HCT116 (cell line): ENCODE results near the gene EPHB2. TPM values are rescaled to one million over a fixed set of nuclear protein-coding genes. Genes with fewer than 3 reads are reported as not detected.

Experiments used
- ATAC-seq: fragments of 200-7000 bp; cut with Tn5 transposase; 2 replicates; pipeline ENCODE4 v1.9.1; 2020; ENCODE audit warnings: mild to moderate bottlenecking, moderate library complexity
- BruUV-seq: library from RNA; stranded (reverse); fragments of 400-500 nt; replicated peaks from 2 replicates; lab custom pipeline; 2021; lab: Mats Ljungman, UMichigan
- CTCF ChIA-PET: fragments of 300-600 bp; sonication (Branson Sonifier 250); formaldehyde crosslinking; loops from one replicate; lab custom pipeline; 2021; ENCODE audit warnings: antibody characterized with exemption; lab: Charles Lee
- POLR2A ChIA-PET: fragments of 300-600, 350-600 bp; sonication (Branson Sonifier 250); formaldehyde crosslinking; loops from one replicate; lab custom pipeline; 2021; ENCODE audit warnings: antibody characterized with exemption; lab: Charles Lee
- RAD21 ChIA-PET, 2 experiments: fragments of 300-600 bp; sonication (Branson Sonifier 250); formaldehyde crosslinking; loops; one replicate each; lab custom pipeline; 2023; ENCODE audit warnings: low total read pairs in 2 of 2; ENCODE audit not compliant: uncharacterized antibody in 2 of 2, unreplicated experiment in 2 of 2, low non-redundant PET in 1 of 2; lab: Charles Lee
- DNase-seq: peaks from one replicate; pipeline ENCODE4 v3.0.0-alpha.2; 2010; ENCODE audit warnings: low read depth, low spot score
- H2AFZ ChIP-seq: fragments of 200-600 bp; shearing (Covaris generic), sonication (generic); 2 replicates; pipeline ENCODE4 v1.6.1; 2017; ENCODE audit warnings: low read depth, mixed run types, mixed read lengths, antibody characterized with exemption, low read length; ENCODE audit not compliant: poor library complexity, severe bottlenecking
- H3K27ac ChIP-seq: 2 replicates; pipeline ENCODE4 v1.5.1; 2012; ENCODE audit warnings: low read depth, low read length
- H3K27me3 ChIP-seq: fragments of 200-600 bp; sonication (generic); 2 replicates; pipeline ENCODE4 v1.6.1; 2016; ENCODE audit warnings: mixed run types, low read length, mixed read lengths; ENCODE audit not compliant: insufficient read depth
- H3K36me3 ChIP-seq, 2 experiments: fragments of 200-500 bp in 1 of 2; fragments of 200-600 bp in 1 of 2; sonication (Bioruptor generic) in 1 of 2; sonication (generic) in 1 of 2; 2 replicates each; pipeline versions ENCODE4 v1.5.1 to v1.6.1; 2014 to 2016; ENCODE audit warnings: low read length in 2 of 2, inconsistent platforms in 1 of 2, mixed read lengths in 1 of 2, mixed run types in 1 of 2; ENCODE audit not compliant: insufficient read depth in 2 of 2, control insufficient read depth in 1 of 2
- H3K4me1 ChIP-seq, 2 experiments: fragments of 200-600 bp in 1 of 2; sonication (generic) in 1 of 2; 2 replicates each; pipeline versions ENCODE4 v1.5.1 to v1.6.1; 2012 to 2017; ENCODE audit warnings: low read length in 2 of 2, inconsistent platforms in 1 of 2, mild to moderate bottlenecking in 1 of 2, mixed read lengths in 1 of 2, mixed run types in 1 of 2, moderate library complexity in 1 of 2; ENCODE audit not compliant: insufficient read depth in 2 of 2, control insufficient read depth in 1 of 2
- H3K4me2 ChIP-seq: fragments of 200-600 bp; sonication (generic); 2 replicates; pipeline ENCODE4 v1.6.1; 2017; ENCODE audit warnings: mixed run types, low read length, mixed read lengths
- H3K4me3 ChIP-seq, 2 experiments: fragments of 200-600 bp in 1 of 2; sonication (generic) in 1 of 2; replicated peaks in 1 of 2; 2 replicates each; pipeline ENCODE4 v1.5.1; 2011 to 2016; ENCODE audit warnings: low read length in 2 of 2, control low read depth in 1 of 2, low read depth in 1 of 2, mild to moderate bottlenecking in 1 of 2, mixed read lengths in 1 of 2, mixed run types in 1 of 2
- H3K79me2 ChIP-seq: fragments of 200-600 bp; sonication (generic); 2 replicates; pipeline ENCODE4 v1.6.1; 2017; ENCODE audit warnings: mild to moderate bottlenecking, mixed run types, low read length, moderate library complexity, mixed read lengths; ENCODE audit not compliant: insufficient read depth
- H3K9ac ChIP-seq: fragments of 200-600 bp; sonication (generic); 2 replicates; pipeline ENCODE4 v1.6.1; 2016; ENCODE audit warnings: low read length, mixed read lengths
- H3K9me2 ChIP-seq: fragments of 200-600 bp; sonication (generic), shearing (Covaris generic); 2 replicates; pipeline ENCODE4 v1.6.1; 2017; ENCODE audit warnings: mixed run types, mild to moderate bottlenecking, moderate library complexity; ENCODE audit not compliant: insufficient read depth
- H3K9me3 ChIP-seq, 2 experiments: fragments of 200-500 bp in 1 of 2; fragments of 200-600 bp in 1 of 2; sonication (Bioruptor generic) in 1 of 2; sonication (generic) in 1 of 2; 2 replicates each; pipeline ENCODE4 v1.6.1; 2014 to 2017; ENCODE audit warnings: low read length in 2 of 2, mixed read lengths in 2 of 2, inconsistent platforms in 1 of 2, low read depth in 1 of 2, mild to moderate bottlenecking in 1 of 2, mixed run types in 1 of 2, moderate library complexity in 1 of 2; ENCODE audit not compliant: control insufficient read depth in 1 of 2, insufficient read depth in 1 of 2
- H4K20me1 ChIP-seq: fragments of 200-600 bp; sonication (generic), shearing (Covaris generic); 2 replicates; pipeline ENCODE4 v1.6.1; 2017; ENCODE audit warnings: mixed run types, mild to moderate bottlenecking, moderate library complexity; ENCODE audit not compliant: insufficient read depth
- CEBPB ChIP-seq: IDR thresholded peaks from 2 replicates; pipeline ENCODE4 v1.6.1; 2012; ENCODE audit warnings: low read depth
- ELF1 ChIP-seq: IDR thresholded peaks from 2 replicates; pipeline ENCODE4 v1.6.1; 2012; ENCODE audit warnings: low read depth, borderline replicate concordance
- EZH2phosphoT487 ChIP-seq: fragments of 200-600 bp; IDR thresholded peaks from 2 replicates; pipeline ENCODE4 v1.6.1; 2018; ENCODE audit warnings: antibody characterized with exemption, borderline replicate concordance
- JUND ChIP-seq: IDR thresholded peaks from 2 replicates; pipeline ENCODE4 v1.6.1; 2012
- POLR2A ChIP-seq: IDR thresholded peaks from 2 replicates; pipeline ENCODE4 v1.7.0; 2011; ENCODE audit warnings: borderline replicate concordance; ENCODE audit not compliant: insufficient read depth, insufficient read length; ENCODE audit errors: extremely low read depth
- RAD21 ChIP-seq: IDR thresholded peaks from 2 replicates; pipeline ENCODE4 v1.6.1; 2012; ENCODE audit warnings: low read depth, mild to moderate bottlenecking
- SP1 ChIP-seq: IDR thresholded peaks from 2 replicates; pipeline ENCODE4 v1.6.1; 2012; ENCODE audit warnings: low read depth
- SRF ChIP-seq: IDR thresholded peaks from 2 replicates; pipeline ENCODE4 v1.6.1; 2012; ENCODE audit warnings: low read depth
- intact Hi-C: fragments of 100-400 bp; cut with micrococcal nuclease; formaldehyde crosslinking; loops from 2 replicates; pipeline ENCODE4 v1.10.0; 2022
- total RNA-seq: library from RNA; stranded (reverse); gene quantifications from one replicate; pipeline ENCODE4 v1.2.1, GENCODE V29; 2021; ENCODE audit not compliant: unreplicated experiment
- TF ChIP-seq, protein P1 (sequence below): IDR thresholded peaks from 2 replicates; pipeline ENCODE4 v1.6.1; 2012
- TF ChIP-seq, protein P2 (sequence below): IDR thresholded peaks from 2 replicates; pipeline ENCODE4 v1.6.1; 2012; ENCODE audit warnings: low read depth

EPHB2 gene
- total RNA-seq, 1 experiment from 2014 or later, result 19.5 TPM

DNA sequence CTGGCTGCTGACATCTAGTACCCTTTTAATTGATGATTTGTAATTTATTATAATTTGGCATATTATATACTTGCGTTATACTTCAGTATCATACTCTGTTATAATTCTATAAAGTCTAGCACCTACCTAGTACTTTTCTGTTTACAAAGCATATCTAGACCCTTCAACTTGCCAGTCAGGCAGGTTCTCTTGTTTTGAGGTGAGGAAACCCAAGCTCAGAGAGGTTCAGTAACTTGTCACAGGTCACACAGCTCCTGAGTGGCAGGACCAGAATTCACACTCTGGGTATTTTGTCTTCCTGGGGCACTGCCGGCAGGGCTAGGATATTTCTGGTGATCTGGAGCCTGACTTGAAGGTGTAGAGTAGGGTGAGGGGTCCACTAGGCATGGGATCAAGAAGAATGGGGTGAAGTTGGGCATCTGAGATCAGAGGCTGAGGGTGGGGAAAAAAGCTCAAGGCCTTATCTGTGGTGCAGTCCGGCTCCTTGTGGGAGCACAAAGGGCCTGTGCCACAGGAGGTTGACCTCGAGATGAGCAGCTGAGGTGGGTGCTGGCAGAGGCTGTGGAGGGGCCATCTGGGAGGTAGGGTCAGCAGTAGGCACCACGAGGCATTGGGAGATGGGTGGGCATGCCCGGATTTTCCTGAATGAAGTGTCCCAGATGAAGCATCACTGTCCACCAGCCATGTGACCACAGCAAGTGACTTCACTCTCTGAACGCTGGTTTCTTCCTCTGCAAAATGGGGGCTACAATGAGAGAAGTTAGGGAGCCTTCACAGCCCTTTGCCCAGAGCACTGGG, 102.6 kb downstream of the EPHB2 start:
- H3K4me3 ChIP-seq, result no peak overlapping the region
- DNase-seq (no peak), ATAC-seq (no peak)
- no TSS peak for BruUV-seq
- peaks cover 0 to 25% of the 10 kb centered on the region in 2 experiments; a peak in 3 of 4 replicates for H3K4me1 ChIP-seq
- H2AFZ ChIP-seq, result no peak overlapping the region
- no peaks in the 10 kb centered on the region for H4K20me1 ChIP-seq
- TF ChIP-seq, protein P1, sequence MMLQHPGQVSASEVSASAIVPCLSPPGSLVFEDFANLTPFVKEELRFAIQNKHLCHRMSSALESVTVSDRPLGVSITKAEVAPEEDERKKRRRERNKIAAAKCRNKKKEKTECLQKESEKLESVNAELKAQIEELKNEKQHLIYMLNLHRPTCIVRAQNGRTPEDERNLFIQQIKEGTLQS, result no peak
- TF ChIP-seq, protein P2, sequence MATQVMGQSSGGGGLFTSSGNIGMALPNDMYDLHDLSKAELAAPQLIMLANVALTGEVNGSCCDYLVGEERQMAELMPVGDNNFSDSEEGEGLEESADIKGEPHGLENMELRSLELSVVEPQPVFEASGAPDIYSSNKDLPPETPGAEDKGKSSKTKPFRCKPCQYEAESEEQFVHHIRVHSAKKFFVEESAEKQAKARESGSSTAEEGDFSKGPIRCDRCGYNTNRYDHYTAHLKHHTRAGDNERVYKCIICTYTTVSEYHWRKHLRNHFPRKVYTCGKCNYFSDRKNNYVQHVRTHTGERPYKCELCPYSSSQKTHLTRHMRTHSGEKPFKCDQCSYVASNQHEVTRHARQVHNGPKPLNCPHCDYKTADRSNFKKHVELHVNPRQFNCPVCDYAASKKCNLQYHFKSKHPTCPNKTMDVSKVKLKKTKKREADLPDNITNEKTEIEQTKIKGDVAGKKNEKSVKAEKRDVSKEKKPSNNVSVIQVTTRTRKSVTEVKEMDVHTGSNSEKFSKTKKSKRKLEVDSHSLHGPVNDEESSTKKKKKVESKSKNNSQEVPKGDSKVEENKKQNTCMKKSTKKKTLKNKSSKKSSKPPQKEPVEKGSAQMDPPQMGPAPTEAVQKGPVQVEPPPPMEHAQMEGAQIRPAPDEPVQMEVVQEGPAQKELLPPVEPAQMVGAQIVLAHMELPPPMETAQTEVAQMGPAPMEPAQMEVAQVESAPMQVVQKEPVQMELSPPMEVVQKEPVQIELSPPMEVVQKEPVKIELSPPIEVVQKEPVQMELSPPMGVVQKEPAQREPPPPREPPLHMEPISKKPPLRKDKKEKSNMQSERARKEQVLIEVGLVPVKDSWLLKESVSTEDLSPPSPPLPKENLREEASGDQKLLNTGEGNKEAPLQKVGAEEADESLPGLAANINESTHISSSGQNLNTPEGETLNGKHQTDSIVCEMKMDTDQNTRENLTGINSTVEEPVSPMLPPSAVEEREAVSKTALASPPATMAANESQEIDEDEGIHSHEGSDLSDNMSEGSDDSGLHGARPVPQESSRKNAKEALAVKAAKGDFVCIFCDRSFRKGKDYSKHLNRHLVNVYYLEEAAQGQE, result no peak
- TF ChIP-seq JUND, result no peak
- no peak for TF ChIP-seq ELF1
- TF ChIP-seq RAD21, result no peak
- no peak for TF ChIP-seq EZH2phosphoT487
- no peak for TF ChIP-seq POLR2A
- TF ChIP-seq SP1, result no peak
- TF ChIP-seq SRF, result no peak
- no peak for TF ChIP-seq CEBPB
- TF ChIP-seq, all 23 proteins: peak for 0
- ChIA-PET CTCF (no interaction called here), POLR2A (no interaction called here), RAD21 (no interaction called here)
- Histone ChIP-seq H3K79me2 (no peaks in the 10 kb centered on the region), H3K36me3 (no peaks in the 10 kb centered on the region), H3K27ac (no peak overlapping the region), H3K9ac (no peak overlapping the region), H3K9me3 (no peaks in the 10 kb centered on the region), H3K27me3 (no peaks in the 10 kb centered on the region), H3K4me2 (peak overlapping the region; percentile 30; the same call in 1 of the 2 replicates), H3K9me2 (no peaks in the 10 kb centered on the region)
- intact Hi-C loops, result no loop called here
